Measurements from ENCODE around the gene MEGF11. TPM values are rescaled to one million over a fixed set of nuclear protein-coding genes. Genes with fewer than 3 reads are reported as not detected.

Gene MEGF11
- total RNA-seq, 4 donors from 2014 or later, result 0.97 to 10.6 (median 4.0) TPM

DNA sequence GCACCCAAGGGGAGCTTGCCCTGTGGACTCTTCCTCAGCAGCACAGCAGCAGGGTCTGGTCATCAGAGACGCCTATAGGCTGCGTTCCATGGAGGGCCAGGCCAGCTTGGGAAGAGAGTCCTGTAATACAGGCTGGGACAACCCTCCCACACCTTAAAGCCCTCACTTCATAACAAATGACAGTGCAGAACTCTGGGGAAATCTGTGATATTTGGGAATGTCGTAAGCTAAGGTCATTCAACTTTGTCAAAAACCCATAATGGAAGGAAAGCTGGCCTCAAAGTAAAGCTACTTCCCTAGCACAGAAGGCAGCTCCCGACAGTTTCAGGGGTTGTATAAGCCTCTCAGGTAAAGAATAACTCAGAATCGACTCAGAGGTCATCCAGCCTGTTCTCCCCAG, 133.1 kb downstream of the MEGF11 start:
- intact Hi-C loops (cut with DNase I; ENCODE audit: low total_unique reads), result no loop called here
- no peak overlapping the region for H3K4me3 ChIP-seq (ENCODE audit: low read depth, poor library complexity, severe bottlenecking)
- no peak for DNase-seq (ENCODE audit: low spot score in 2 of 2)
- 86 to 89% methylated on average over 5 of the region's 5 CpGs for WGBS, 2 donors
- TF ChIP-seq, protein P1, sequence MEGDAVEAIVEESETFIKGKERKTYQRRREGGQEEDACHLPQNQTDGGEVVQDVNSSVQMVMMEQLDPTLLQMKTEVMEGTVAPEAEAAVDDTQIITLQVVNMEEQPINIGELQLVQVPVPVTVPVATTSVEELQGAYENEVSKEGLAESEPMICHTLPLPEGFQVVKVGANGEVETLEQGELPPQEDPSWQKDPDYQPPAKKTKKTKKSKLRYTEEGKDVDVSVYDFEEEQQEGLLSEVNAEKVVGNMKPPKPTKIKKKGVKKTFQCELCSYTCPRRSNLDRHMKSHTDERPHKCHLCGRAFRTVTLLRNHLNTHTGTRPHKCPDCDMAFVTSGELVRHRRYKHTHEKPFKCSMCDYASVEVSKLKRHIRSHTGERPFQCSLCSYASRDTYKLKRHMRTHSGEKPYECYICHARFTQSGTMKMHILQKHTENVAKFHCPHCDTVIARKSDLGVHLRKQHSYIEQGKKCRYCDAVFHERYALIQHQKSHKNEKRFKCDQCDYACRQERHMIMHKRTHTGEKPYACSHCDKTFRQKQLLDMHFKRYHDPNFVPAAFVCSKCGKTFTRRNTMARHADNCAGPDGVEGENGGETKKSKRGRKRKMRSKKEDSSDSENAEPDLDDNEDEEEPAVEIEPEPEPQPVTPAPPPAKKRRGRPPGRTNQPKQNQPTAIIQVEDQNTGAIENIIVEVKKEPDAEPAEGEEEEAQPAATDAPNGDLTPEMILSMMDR (IDR thresholded peaks at IDR 0.05), result no peak
- TF ChIP-seq POLR2A (IDR thresholded peaks at IDR 0.05), result no peak

DNA sequence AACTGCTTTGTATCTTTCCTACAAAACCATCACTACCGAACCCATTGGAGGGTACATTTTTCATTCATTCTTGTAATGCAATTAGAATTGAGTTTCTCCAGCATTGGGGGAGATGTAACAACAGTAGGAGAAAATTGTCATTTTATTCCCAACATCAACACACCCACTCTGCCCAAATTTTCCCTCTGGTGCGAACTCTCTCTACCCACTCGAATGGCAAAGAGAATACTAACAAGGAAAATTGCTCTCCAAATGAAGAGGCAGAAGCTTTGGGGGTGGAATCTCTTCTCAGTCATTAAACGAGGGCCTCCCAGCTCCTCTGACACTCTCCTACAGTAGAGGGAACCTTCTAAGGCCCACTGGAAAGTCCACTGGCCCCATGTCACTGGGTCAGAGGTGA, 135.7 kb downstream of the MEGF11 start:
- intact Hi-C loops (cut with DNase I; ENCODE audit: low total_unique reads), result no loop called here
- TF ChIP-seq, protein P1 (IDR thresholded peaks at IDR 0.05), result no peak
- no peak for TF ChIP-seq POLR2A (IDR thresholded peaks at IDR 0.05)
- 89 to 91% methylated on average over 4 of the region's 4 CpGs for WGBS, 2 donors

DNA sequence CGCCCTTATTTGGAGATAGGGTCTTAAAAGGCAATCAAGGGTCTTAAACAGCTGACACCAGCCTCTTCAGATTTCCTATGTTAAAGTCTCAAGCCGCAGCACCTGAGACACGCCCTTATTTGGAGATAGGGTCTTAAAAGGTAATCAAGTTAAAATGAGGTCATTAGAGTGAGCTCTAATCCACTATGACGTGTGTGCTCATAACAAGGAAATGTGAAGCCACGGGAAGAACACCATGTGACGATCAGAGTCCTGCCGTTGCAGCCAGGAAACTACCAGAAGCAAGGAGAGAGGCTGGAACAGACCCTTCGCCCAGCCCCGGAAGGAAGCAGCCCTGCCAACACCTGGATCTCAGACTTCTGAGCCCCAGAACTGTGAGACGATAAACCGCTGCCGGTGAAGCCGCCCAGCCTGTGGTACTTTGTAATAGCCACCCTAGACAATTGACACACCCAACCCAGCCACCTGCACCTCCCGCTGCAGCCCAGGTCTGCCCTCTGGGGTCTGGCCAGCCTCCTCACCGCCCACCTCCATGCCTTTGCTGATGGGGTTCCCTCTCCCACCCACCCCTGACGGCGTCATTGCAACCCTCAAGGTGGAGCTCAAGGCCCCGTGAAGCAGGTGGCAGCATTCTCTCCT, 137.9 kb downstream of the MEGF11 start:
- TF ChIP-seq POLR2A (IDR thresholded peaks at IDR 0.05), result no peak
- TF ChIP-seq, protein P1 (IDR thresholded peaks at IDR 0.05), result no peak
- no peak overlapping the region for H3K4me3 ChIP-seq (ENCODE audit: low read depth, poor library complexity, severe bottlenecking)
- 53% methylated on average over 18 of the region's 18 CpGs for WGBS, 2 donors
- DNase-seq (ENCODE audit: low spot score in 2 of 2), result no peak
- intact Hi-C loops (cut with DNase I; ENCODE audit: low total_unique reads), result no loop called here

More for the DNA sequence above, 135.7 kb downstream of the MEGF11 start:
- H3K4me3 ChIP-seq (ENCODE audit: low read depth, poor library complexity, severe bottlenecking), result no peak overlapping the region
- DNase-seq (ENCODE audit: low spot score in 2 of 2), result no peak

DNA sequence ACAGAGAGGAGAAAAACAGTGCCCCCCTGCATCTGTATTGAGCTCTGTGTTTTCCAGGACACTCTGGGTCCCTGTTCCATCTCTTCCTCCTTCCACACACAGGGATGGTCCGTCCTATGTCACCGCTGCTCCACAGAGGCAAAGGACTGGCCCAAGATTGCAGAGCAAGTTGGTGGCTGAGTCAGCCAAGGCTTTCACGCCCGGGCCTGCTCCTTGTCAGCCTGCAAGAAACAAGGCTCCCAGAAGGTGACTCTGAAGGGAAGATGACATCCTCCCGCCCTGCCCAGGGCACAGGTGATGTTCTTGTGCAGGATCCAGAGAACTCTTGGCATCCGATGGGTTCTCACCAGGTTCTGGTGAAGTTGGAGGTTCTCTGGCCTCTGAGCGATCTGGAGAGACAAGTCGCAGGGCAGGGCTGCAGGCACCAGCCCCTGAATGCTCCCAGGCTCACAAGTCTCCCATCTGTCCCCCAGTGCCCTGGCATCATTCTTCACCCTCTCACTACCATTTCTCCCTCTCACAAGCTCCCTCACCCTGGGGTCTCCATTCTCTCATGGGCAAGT, 138.6 kb downstream of the MEGF11 start:
- WGBS, 2 donors, result 53 to 54% methylated on average over 8 of the region's 8 CpGs
- no peak overlapping the region for H3K4me3 ChIP-seq (ENCODE audit: low read depth, poor library complexity, severe bottlenecking)
- intact Hi-C loops (cut with DNase I; ENCODE audit: low total_unique reads), result no loop called here
- no peak for TF ChIP-seq POLR2A (IDR thresholded peaks at IDR 0.05)
- TF ChIP-seq, protein P1 (IDR thresholded peaks at IDR 0.05), result no peak
- DNase-seq (ENCODE audit: low spot score in 2 of 2), result peak in 1 of 2 donors; percentile 23

DNA sequence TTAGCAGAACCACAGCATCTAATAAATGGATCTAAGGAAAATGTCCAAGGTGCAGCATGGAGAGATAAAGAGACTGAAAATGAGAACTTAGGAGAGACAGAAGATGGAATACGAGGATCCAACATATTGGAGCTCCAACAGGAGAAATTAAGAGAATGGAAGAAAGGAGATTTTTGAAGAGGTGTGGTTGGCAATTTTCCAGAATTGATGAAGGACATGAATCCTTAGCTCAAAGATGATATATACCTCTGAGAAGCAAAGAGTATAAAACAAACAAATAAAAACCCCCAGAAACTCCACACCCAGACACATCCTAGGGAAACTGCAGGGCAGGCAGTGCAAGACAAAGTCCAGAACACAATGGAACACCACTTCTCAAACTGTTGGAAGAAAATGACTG, 141.2 kb downstream of the MEGF11 start:
- intact Hi-C loops (cut with DNase I; ENCODE audit: low total_unique reads), result no loop called here
- TF ChIP-seq, protein P1 (IDR thresholded peaks at IDR 0.05), result no peak
- no peak for TF ChIP-seq POLR2A (IDR thresholded peaks at IDR 0.05)
- DNase-seq (ENCODE audit: low spot score in 2 of 2), result no peak
- H3K4me3 ChIP-seq (ENCODE audit: low read depth, poor library complexity, severe bottlenecking), result no peak overlapping the region
- 78 to 89% methylated on average over 1 of the region's 1 CpG for WGBS, 2 donors
